ENCODE measurements around the gene ODC1. TPM values are rescaled to one million over a fixed set of nuclear protein-coding genes. Genes with fewer than 3 reads are reported as not detected.

The ODC1 gene
- total RNA-seq, 1 donor: 109 TPM

DNA sequence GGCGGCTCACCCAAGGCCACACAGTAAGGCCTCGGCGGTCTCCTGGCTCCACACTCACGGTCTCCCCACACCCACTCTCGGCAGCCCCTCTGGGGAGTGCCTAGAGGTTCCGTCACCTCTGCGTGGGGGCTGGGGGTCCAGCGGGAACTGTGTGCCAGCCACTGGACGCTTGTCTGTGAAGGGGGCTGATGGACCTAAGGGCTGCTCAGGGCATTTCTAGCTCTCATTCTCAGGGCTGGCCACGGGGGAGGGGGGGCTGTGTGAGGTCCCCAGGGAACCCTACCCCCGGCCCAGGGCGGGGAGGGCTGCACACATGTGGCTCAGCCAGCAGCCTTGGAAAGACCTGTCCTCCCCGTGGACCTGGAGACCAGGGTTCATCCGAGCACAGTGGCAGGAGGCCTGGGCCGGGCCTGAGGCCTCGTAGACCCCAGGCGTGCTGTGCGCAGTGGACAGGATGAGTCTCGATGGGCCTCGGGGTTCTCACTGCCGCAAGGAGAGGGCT, 27.1 kb upstream of the ODC1 start:
- TF ChIP-seq, protein P1, sequence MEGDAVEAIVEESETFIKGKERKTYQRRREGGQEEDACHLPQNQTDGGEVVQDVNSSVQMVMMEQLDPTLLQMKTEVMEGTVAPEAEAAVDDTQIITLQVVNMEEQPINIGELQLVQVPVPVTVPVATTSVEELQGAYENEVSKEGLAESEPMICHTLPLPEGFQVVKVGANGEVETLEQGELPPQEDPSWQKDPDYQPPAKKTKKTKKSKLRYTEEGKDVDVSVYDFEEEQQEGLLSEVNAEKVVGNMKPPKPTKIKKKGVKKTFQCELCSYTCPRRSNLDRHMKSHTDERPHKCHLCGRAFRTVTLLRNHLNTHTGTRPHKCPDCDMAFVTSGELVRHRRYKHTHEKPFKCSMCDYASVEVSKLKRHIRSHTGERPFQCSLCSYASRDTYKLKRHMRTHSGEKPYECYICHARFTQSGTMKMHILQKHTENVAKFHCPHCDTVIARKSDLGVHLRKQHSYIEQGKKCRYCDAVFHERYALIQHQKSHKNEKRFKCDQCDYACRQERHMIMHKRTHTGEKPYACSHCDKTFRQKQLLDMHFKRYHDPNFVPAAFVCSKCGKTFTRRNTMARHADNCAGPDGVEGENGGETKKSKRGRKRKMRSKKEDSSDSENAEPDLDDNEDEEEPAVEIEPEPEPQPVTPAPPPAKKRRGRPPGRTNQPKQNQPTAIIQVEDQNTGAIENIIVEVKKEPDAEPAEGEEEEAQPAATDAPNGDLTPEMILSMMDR (IDR thresholded peaks at IDR 0.05; ENCODE audit: extremely low read depth, low read depth, low read length): no peak
- Histone ChIP-seq H3K4me1 (ENCODE audit: insufficient read depth, low read length) (no peaks in the 10 kb centered on the region), H3K79me2 (ENCODE audit: insufficient read depth, low read length) (no peaks in the 10 kb centered on the region), H3K27me3 (ENCODE audit: insufficient read depth, low read length) (peaks cover 1% of the 10 kb centered on the region), H3K36me3 (ENCODE audit: insufficient read depth, low read length) (no peaks in the 10 kb centered on the region), H3K4me2 (ENCODE audit: insufficient read depth, low read length) (no peak overlapping the region), H3K4me3 (ENCODE audit: insufficient read depth, low read length) (no peak overlapping the region), H3K27ac (ENCODE audit: low read depth, low read length) (no peak overlapping the region), H3K9me3 (ENCODE audit: low read depth, low read length) (no peaks in the 10 kb centered on the region), H4K20me1 (ENCODE audit: insufficient read depth, low read length) (no peaks in the 10 kb centered on the region), H2AFZ (ENCODE audit: low read length) (no peak overlapping the region)
- DNase-seq (ENCODE audit: insufficient read length, low spot score, missing footprints): peak; percentile 81

DNA sequence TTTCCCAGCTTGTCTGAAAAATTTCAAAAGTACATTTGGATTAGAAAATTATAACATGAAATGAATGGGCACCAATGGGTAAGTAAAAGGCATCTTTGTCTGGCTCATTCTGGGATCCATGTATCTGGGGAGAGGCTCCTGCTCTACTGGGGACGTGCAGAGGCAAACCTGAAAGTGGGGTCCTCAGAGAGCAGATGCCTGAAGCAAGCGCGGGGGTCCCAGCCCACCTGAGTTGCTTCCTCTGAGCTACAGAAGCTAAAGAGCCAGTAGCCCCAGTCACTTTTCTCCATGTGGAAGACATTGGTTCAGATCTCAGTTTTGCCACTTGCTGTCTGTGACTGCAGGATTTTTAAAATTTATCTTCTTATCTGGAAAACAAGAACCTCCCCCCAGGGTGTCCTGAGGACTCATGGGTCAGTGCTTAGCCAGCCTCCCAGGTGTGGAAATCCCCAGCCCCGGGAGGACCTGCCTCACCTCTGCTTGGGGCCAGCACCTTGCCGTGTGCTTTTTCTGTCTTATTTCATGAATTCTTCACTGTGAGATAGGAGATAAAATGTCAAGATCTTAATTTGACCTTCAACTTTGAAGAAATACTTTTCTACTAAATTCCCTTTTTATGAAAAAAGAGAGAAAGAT, 25.1 kb upstream of the ODC1 start:
- H2AFZ ChIP-seq (ENCODE audit: low read length): no peak overlapping the region
- H3K36me3 ChIP-seq (ENCODE audit: insufficient read depth, low read length): no peaks in the 10 kb centered on the region
- H4K20me1 ChIP-seq (ENCODE audit: insufficient read depth, low read length): no peaks in the 10 kb centered on the region
- H3K79me2 ChIP-seq (ENCODE audit: insufficient read depth, low read length): no peaks in the 10 kb centered on the region
- no peak overlapping the region for H3K4me2 ChIP-seq (ENCODE audit: insufficient read depth, low read length)
- no peak overlapping the region for H3K4me3 ChIP-seq (ENCODE audit: insufficient read depth, low read length)
- TF ChIP-seq, protein P1 (IDR thresholded peaks at IDR 0.05; ENCODE audit: extremely low read depth, low read depth, low read length): no peak
- H3K9me3 ChIP-seq (ENCODE audit: low read depth, low read length): no peaks in the 10 kb centered on the region
- DNase-seq (ENCODE audit: insufficient read length, low spot score, missing footprints): no peak
- H3K27ac ChIP-seq (ENCODE audit: low read depth, low read length): no peak overlapping the region
- no peaks in the 10 kb centered on the region for H3K4me1 ChIP-seq (ENCODE audit: insufficient read depth, low read length)
- peaks cover 5% of the 10 kb centered on the region for H3K27me3 ChIP-seq (ENCODE audit: insufficient read depth, low read length)

DNA sequence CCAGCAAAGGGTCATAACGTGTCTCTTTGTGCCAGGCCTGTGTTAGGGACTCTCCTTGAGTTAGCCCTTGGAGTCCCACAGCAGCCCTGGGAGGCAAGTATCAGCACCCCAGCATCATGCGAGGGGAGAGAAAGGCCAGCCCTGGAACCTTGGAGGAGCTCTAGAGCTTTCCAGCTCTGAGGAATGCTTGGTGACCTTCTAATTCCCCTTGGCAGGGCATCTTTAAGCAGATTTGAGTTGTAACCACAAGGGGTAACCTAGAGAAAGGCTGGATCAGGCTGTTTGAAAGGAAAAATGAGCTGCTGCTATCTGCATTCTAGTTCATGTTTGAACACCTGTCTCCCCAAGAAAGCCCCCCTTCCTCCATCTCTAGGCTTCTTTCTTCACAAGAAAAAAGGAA, 23.8 kb upstream of the ODC1 start:
- H3K4me2 ChIP-seq (ENCODE audit: insufficient read depth, low read length): no peak overlapping the region
- no peak for DNase-seq (ENCODE audit: insufficient read length, low spot score, missing footprints)
- H3K9me3 ChIP-seq (ENCODE audit: low read depth, low read length): no peaks in the 10 kb centered on the region
- H4K20me1 ChIP-seq (ENCODE audit: insufficient read depth, low read length): no peaks in the 10 kb centered on the region
- H3K4me3 ChIP-seq (ENCODE audit: insufficient read depth, low read length): no peak overlapping the region
- no peaks in the 10 kb centered on the region for H3K36me3 ChIP-seq (ENCODE audit: insufficient read depth, low read length)
- peaks cover 5% of the 10 kb centered on the region for H3K27me3 ChIP-seq (ENCODE audit: insufficient read depth, low read length)
- H2AFZ ChIP-seq (ENCODE audit: low read length): no peak overlapping the region
- H3K27ac ChIP-seq (ENCODE audit: low read depth, low read length): no peak overlapping the region
- H3K4me1 ChIP-seq (ENCODE audit: insufficient read depth, low read length): no peaks in the 10 kb centered on the region
- no peaks in the 10 kb centered on the region for H3K79me2 ChIP-seq (ENCODE audit: insufficient read depth, low read length)
- TF ChIP-seq, protein P1 (IDR thresholded peaks at IDR 0.05; ENCODE audit: extremely low read depth, low read depth, low read length): no peak

DNA sequence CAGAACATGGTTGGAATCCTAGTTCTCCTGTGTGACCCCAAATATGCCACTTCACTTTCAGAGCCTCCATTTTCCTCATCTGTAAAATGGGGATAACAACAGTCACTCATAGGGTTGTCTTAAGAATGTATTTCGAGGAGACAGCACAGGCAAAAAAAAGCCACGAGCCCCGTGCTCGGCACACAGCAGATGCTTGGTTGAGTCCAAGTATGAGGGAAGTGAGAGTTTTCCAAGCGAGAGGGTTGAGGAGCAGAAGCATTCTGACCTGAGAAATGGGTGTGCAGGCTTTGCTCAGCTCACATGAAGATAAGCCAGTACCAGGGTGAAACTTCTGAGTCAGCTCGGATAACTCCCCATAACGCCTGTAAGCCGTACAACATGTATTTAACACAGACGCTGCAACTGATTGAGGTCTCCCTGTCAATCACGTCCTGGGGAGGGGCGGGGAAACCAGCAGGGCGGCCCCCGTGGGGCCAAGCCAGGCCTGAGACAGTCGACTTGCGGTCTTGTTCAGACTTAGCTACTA, 23.0 kb upstream of the ODC1 start:
- no peak overlapping the region for H3K4me2 ChIP-seq (ENCODE audit: insufficient read depth, low read length)
- no peaks in the 10 kb centered on the region for H3K4me1 ChIP-seq (ENCODE audit: insufficient read depth, low read length)
- no peaks in the 10 kb centered on the region for H4K20me1 ChIP-seq (ENCODE audit: insufficient read depth, low read length)

More for the DNA sequence above, 23.0 kb upstream of the ODC1 start:
- no peaks in the 10 kb centered on the region for H3K36me3 ChIP-seq (ENCODE audit: insufficient read depth, low read length)
- no peak overlapping the region for H3K27ac ChIP-seq (ENCODE audit: low read depth, low read length)
- H3K9me3 ChIP-seq (ENCODE audit: low read depth, low read length): no peaks in the 10 kb centered on the region
- H3K27me3 ChIP-seq (ENCODE audit: insufficient read depth, low read length): peaks cover 5% of the 10 kb centered on the region
- H3K79me2 ChIP-seq (ENCODE audit: insufficient read depth, low read length): no peaks in the 10 kb centered on the region
- no peak for DNase-seq (ENCODE audit: insufficient read length, low spot score, missing footprints)
- TF ChIP-seq, protein P1 (IDR thresholded peaks at IDR 0.05; ENCODE audit: extremely low read depth, low read depth, low read length): no peak
- H2AFZ ChIP-seq (ENCODE audit: low read length): no peak overlapping the region
- H3K4me3 ChIP-seq (ENCODE audit: insufficient read depth, low read length): no peak overlapping the region

Data from osteoblast (primary cell).